Pancreas (tissue), 10 donors: ENCODE data around the gene FASTK. TPM values are rescaled to one million over a fixed set of nuclear protein-coding genes. Genes with fewer than 3 reads are reported as not detected.

Experiments
- ATAC-seq, 4 donors: fragments of 200-7000 bp; cut with Tn5 transposase; one replicate each; pipeline versions ENCODE4 v1.8.0 to v1.9.1; 2020; ENCODE audit warnings: mild to moderate bottlenecking in 4 of 4, moderate library complexity in 4 of 4
- DNase-seq, 6 donors: peaks; one replicate each; pipeline ENCODE4 v3.0.0-alpha.2; 2020
- FAIRE-seq: peaks from 2 replicates; lab custom pipeline; 2012; peaks lifted over from hg19 to GRCh38; lab: Jason Lieb, UNC
- H3K27ac ChIP-seq, 4 donors: fragments of 200-600 bp; sonication (generic); 1 replicate in 3 of 4; 2 replicates in 1 of 4; pipeline versions ENCODE4 v1.5.0 to v1.8.0; 2020
- H3K27me3 ChIP-seq, 4 donors: fragments of 200-600 bp; one replicate each; pipeline ENCODE4 v1.8.0; 2021
- H3K36me3 ChIP-seq, 3 donors: fragments of 200-600 bp; sonication (generic) in 1 of 3; one replicate each; pipeline versions ENCODE4 v1.5.0 to v1.8.0; 2020 to 2021
- H3K4me1 ChIP-seq, 3 donors: fragments of 200-600 bp; one replicate each; pipeline ENCODE4 v1.8.0; 2021
- H3K4me3 ChIP-seq, 4 donors: fragments of 200-600 bp; sonication (generic) in 2 of 4; one replicate each; pipeline versions ENCODE4 v1.5.0 to v1.8.0; 2020 to 2021
- H3K9me3 ChIP-seq, 4 donors: fragments of 200-600 bp; one replicate each; pipeline ENCODE4 v1.8.0; 2021
- WGBS, 2 donors: extraction: QIAGEN DNeasy Blood & Tissue Kit; methylation state at CpG; one replicate each; pipeline ENCODE4 v1.1.7; 2013; 5-methylcytosine and 5-hydroxymethylcytosine counted together
- intact Hi-C, 3 donors: fragments of 100-400 bp; cut with DNase I; formaldehyde crosslinking; loops; one replicate each; pipeline versions ENCODE4 v1.11.1 to v1.14.2; 2022
- polyA plus RNA-seq, 2 donors: library from polyadenylated mRNA; stranded (reverse); fragments of 200-250 nt; gene quantifications; one replicate each; pipeline ENCODE4 v1.2.3, GENCODE V29; 2013
- total RNA-seq, 6 donors: library from RNA; stranded (reverse); fragmentation: NEBNext Ultra II Directional in 4 of 6; extraction: Animal tissue kit (Norgen Biotek cat#: 25700) in 4 of 6; gene quantifications; one replicate each; pipeline versions ENCODE4 v1.2.1 to v1.2.4, GENCODE V29; 2021 to 2023
- TF ChIP-seq, protein P1 (sequence below), 4 donors: fragments of 200-600 bp; sonication (generic) in 3 of 4; IDR thresholded peaks; one replicate each; pipeline versions ENCODE4 v1.5.0 to v1.8.0; 2021; ENCODE audit warnings: antibody characterized with exemption in 4 of 4
- donor health status: healthy with polysubstance abuse.
- donor health status: DM: no; HTN: no; CAD: no; lungs with moderate emphysema.
- donor health status: DM: no; HTN: no; CAD: no.
- donor health status: control.
- donor health status: control.
- donor health status: Bipolar disorder and iron deficiency.
- donor health status: DM: yes; HTN: yes; CAD: no.
- donor health status: DM: no; HTN: no; CAD: no.
- donor health status: DM: no; HTN: no; CAD: no.
- donor health status: DM: yes; HTN: yes; CAD: no.

FASTK gene
- total and polyA plus RNA-seq, 8 donors: 23.5 to 265 (median 40.0) TPM

DNA sequence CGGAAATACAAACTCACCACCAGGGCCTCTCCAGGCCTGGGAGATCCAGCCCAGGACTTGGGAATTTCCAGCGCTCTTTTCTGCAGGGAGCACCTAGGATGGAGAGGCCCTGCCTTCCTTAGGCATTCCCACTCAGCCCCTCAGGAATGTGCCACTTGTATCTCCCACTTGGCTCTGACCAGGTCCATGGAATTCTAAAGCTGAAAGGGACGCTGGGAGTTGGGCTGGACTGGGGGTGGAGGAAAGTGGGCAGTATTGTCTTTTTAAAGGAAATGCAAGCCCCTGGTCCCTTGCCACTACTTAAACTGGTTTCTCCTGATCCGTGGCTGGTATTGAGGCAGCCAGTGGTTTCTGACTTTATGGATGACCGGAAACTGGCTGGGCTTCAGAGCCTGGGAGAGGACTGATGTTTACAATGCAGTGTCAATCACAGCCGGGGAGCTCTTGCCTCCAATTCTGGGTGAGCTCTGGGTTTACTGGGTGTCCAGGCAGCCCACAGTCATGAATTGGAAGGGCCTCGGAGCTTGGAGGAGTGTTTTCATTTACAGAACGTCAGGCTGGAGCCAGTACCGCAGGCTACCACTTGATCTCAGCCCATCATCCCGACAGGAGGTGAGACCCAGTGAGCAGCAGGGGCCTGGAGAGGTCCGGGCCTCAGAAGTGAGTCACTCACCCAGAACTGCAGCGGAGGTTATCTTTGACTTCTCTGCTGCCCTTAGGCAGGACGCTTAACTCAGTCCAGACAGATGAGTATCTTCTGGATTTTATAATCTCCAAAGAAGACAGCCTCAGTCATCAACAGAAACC is 32.9 kb upstream of the FASTK start:
- peaks cover 0 to 3% (median 0%) of the 10 kb centered on the region in 3 donors for H3K36me3 ChIP-seq
- peak overlapping the region in 1 of 4 donors; percentile 9 for H3K4me3 ChIP-seq
- H3K4me1 ChIP-seq: peaks cover 4 to 20% (median 13%) of the 10 kb centered on the region in 3 donors
- TF ChIP-seq, protein P1, sequence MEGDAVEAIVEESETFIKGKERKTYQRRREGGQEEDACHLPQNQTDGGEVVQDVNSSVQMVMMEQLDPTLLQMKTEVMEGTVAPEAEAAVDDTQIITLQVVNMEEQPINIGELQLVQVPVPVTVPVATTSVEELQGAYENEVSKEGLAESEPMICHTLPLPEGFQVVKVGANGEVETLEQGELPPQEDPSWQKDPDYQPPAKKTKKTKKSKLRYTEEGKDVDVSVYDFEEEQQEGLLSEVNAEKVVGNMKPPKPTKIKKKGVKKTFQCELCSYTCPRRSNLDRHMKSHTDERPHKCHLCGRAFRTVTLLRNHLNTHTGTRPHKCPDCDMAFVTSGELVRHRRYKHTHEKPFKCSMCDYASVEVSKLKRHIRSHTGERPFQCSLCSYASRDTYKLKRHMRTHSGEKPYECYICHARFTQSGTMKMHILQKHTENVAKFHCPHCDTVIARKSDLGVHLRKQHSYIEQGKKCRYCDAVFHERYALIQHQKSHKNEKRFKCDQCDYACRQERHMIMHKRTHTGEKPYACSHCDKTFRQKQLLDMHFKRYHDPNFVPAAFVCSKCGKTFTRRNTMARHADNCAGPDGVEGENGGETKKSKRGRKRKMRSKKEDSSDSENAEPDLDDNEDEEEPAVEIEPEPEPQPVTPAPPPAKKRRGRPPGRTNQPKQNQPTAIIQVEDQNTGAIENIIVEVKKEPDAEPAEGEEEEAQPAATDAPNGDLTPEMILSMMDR (IDR thresholded peaks at IDR 0.05): no peak
- ATAC-seq (peak in 3 of 4 donors; percentile 12 to 24 (median 14)), DNase-seq (peak in 1 of 6 donors; percentile 38), FAIRE-seq (no peak)
- no peaks in the 10 kb centered on the region for H3K9me3 ChIP-seq
- no peak overlapping the region for H3K27ac ChIP-seq
- H3K27me3 ChIP-seq: no peaks in the 10 kb centered on the region
- WGBS, 2 donors: 48 to 57% methylated on average over 13 of the region's 13 CpGs
- intact Hi-C loops: loop anchor here in 1 of 3 donors (5.0 kb wide), 1 partner anchor 81 kb away; no protein-coding TSS in a partner anchor

DNA sequence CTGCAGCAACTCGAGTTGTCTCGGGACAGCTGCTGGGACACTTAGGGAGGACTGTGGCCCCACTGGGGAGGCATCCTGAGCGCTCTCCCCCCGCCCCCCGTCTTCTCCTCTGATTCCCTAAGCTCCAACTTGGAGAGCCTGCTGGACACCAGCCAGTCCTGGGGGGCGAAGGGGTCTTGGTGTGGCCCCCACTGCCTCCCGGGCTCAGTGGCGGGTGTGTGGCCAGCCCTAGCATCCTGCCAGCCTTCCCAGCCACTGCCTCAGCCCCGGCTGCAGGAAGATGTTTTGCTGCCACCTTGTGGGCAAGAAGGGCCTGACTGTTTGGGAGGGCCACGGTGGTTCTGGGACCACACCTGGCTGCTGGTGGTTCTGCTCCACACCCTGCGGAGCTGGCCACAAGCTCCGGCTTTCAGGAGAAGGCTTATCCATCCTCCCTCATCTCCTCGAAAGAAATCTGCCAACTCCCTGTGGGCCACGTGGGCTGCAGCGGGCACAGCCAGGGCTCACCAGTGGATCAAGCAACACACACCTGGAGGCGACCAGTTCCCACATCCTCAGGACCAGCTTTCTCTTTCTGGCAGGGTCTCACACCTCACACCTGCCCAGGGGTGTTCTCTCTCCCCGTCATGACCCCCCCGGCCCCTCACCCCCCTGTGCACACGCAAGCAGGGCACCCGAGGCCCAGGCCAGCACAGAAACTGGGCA is 30.5 kb upstream of the FASTK start:
- peak; percentile 68 to 93 (median 84) for DNase-seq
- ATAC-seq: peak; percentile 78 to 90 (median 82)
- 20 to 21% methylated on average over 19 to 20 of the region's 20 CpGs for WGBS, 2 donors
- H3K4me3 ChIP-seq: no peak overlapping the region
- FAIRE-seq: no peak
- H3K27ac ChIP-seq: peak overlapping the region in 3 of 4 donors; percentile 12 to 55 (median 37)
- intact Hi-C loops: loop anchor here in 1 of 3 donors (5.0 kb wide), 1 partner anchor 79 kb away; no protein-coding TSS in a partner anchor
- H3K9me3 ChIP-seq: no peaks in the 10 kb centered on the region
- H3K36me3 ChIP-seq: no peaks in the 10 kb centered on the region
- H3K27me3 ChIP-seq: no peaks in the 10 kb centered on the region
- peaks cover 4 to 20% (median 13%) of the 10 kb centered on the region in 3 donors for H3K4me1 ChIP-seq
- TF ChIP-seq, protein P1 (IDR thresholded peaks at IDR 0.05): peak; percentile 83 to 93 (median 89)

DNA sequence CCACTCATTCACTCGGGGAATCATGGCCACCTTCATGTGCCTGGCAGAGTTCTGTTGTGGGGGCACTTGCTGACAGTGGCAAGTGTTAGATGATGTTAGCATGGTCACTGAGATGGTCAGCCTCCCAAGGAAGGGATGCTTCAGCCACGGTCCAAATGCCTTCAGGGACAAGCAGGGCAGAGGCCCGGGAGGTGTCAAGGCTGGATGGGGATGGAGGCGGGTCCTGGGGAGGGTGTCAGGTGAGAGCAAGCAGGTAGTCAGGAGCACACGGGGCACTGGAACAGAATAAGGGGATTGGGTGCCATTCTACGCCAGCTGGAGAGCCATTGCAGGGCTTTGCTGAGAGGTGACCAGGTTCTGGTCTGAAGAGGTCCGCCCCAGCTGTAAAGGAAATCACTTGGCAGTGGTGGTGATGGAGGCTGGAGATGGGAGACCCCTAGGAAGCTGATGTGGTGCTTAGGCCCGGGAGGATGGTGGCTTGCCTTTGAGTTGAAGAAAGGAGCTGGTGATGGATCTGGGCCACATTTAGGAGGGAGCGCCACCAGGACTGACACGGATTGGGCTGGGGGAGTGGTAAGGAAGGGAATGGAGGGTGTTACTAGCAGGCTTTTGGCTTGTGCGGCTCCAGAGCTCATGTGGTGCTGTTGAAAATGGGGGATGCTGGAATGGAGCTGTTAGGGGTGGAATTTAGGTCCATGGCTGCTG is 29.8 kb upstream of the FASTK start:
- H3K36me3 ChIP-seq: no peaks in the 10 kb centered on the region
- FAIRE-seq (no peak), DNase-seq (peak in 1 of 6 donors; percentile 44), ATAC-seq (no peak)
- H3K27ac ChIP-seq: no peak overlapping the region
- H3K4me3 ChIP-seq: no peak overlapping the region
- WGBS, 2 donors: 62 to 70% methylated on average over 11 of the region's 11 CpGs
- H3K27me3 ChIP-seq: no peaks in the 10 kb centered on the region
- intact Hi-C loops: loop anchor here in 1 of 3 donors (5.0 kb wide), 1 partner anchor 78 kb away; no protein-coding TSS in a partner anchor
- TF ChIP-seq, protein P1 (IDR thresholded peaks at IDR 0.05): no peak
- peaks cover 4 to 20% (median 13%) of the 10 kb centered on the region in 3 donors for H3K4me1 ChIP-seq
- H3K9me3 ChIP-seq: no peaks in the 10 kb centered on the region

DNA sequence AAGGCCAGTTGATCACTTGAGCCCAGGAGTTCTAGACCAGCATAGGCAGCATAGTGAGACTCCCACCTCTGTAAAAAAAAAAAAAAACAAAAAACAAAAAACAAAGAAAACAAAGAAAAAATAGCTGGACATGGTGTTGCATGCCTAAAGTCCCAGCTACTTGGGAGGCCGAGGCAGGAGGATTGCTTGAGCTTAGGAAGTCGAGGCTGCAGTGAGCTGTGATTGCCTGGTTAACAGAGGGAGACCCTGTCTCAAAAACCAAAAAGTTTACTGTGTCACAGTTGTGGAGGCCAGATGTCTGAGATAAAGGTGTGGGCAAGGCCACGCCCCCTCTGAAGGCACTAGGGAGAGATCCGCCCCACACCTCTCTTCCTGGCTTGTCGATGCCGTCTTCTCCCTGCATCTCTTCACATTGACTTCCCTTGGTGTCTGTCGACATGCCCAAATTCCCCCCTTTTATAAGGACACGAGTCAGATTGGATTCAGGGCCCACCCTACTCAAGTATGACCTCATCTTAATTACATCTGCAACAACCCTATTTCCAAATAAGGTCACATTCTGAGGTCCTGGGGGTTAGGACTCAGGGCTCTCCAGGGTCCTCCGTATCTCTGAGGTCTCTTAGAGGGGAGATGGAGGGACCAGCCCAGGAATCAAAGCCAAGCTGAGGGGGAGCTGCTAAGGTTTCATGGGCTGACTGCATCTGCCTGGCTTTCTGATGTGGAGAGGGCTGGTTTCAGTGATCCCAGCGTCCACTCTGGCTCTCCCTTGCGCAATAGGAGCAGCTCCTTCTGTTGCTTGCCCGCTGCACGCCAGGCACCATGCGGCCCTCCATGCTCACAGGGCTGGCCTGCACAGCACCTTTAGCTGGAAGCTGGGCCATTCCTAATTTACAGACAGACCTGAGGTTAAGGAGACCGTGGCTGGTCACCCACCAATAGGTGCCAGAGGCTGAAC is 28.8 kb upstream of the FASTK start:
- intact Hi-C loops: loop anchor here in 1 of 3 donors (5.0 kb wide), 1 partner anchor 77 kb away; no protein-coding TSS in a partner anchor
- Histone ChIP-seq H3K9me3 (no peaks in the 10 kb centered on the region), H3K27ac (no peak overlapping the region), H3K27me3 (no peaks in the 10 kb centered on the region), H3K4me1 (peaks cover 4 to 19% (median 13%) of the 10 kb centered on the region in 3 donors), H3K36me3 (no peaks in the 10 kb centered on the region), H3K4me3 (no peak overlapping the region)
- ATAC-seq: no peak
- TF ChIP-seq, protein P1 (IDR thresholded peaks at IDR 0.05): no peak
- WGBS, 2 donors: 70 to 76% methylated on average over 14 to 15 of the region's 15 CpGs
- FAIRE-seq: no peak
- DNase-seq: peak in 1 of 6 donors; percentile 24
